Sciatic nerve (tissue), 2 donors: ENCODE data around the gene FOXN3. TPM values are rescaled to one million over a fixed set of nuclear protein-coding genes. Genes with fewer than 3 reads are reported as not detected.

Experiments used
- ATAC-seq: fragments of 200-7000 bp; cut with Tn5 transposase; one replicate; pipeline ENCODE4 v1.9.1; 2020; ENCODE audit warnings: mild to moderate bottlenecking, moderate library complexity
- DNase-seq: peaks from one replicate; pipeline ENCODE4 v3.0.0-alpha.2; 2020; ENCODE audit warnings: low spot score
- intact Hi-C: fragments of 100-400 bp; cut with DNase I; formaldehyde crosslinking; loops from one replicate; pipeline ENCODE4 v1.14.2; 2022
- total RNA-seq: library from RNA; stranded (reverse); fragmentation: NEBNext Ultra II Directional; extraction: Animal tissue kit (Norgen Biotek cat#: 25700); gene quantifications from one replicate; pipeline ENCODE4 v1.2.1, GENCODE V29; 2021
- donor health status: DM: no; HTN: no; CAD: no.
- donor health status: DM: no; HTN: no; CAD: no.

Gene FOXN3
- total RNA-seq, 1 donor from 2014 or later, result 80.9 TPM

DNA sequence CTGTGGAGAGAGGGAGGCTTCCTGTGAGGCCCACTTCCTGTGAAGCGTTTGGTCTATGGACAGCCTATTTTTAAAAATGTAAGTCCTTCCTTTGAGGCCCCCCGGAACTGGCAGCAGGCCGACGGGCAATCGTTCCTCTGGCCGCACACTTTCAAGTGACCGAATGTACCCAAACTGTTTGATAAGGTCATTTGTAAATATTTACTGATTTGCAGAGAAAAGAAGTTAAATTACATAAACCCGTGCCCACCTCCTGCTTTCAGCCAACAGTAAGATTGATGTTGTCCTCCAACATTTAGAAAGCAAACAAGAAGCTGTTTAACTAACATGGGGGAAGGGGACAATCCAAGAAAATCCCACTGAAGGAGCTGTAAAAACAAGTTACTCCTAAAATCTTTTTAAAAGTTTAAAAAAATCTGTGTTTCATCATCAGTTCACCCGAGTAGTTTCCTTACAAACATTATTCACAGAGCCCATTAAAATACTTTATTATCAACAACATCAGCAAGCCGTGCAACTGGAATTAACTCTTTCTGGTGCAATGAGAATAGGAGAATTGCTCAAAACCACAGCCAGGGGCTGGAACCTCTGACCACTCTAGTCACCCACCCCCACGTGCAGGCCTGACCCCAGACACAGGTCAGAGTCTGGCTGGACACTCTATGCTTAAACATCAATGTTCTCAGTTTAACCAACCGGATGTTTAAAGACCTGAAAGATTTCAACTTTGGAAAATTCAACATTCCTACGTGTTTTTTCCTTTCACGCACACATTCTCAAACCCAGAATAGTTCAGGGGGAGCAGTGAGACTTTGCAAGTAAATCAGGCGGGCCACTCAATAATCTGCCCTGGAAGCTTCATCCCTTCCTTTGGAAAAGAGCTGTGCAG lies 65.3 kb downstream of the FOXN3 start:
- ATAC-seq (peak; percentile 26), DNase-seq (no peak)
- intact Hi-C loops, result no loop called here

- intact Hi-C loops, result no loop called here
- ATAC-seq (no peak), DNase-seq (no peak)
Observed at GRCh38 chr14:89351221-89351515, 65.9 kb downstream of the FOXN3 start.

DNA sequence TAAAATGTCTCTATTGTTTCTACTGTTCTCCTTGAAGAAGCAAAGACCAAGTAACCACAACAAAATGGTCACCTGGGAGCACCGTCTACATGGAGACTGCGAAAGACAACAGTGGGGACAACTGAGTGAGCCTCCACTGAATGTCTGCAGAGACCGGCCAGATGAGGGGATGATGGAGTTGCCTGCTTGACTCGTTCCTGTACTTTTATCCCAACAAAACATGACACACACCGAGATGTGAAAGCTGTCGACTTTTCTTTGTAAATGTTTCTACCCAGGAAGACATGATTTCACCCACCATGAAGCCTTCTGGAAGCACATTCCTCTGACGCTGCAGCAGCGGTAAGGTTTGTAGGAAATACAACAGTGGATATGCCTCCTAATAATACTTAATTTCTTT lies 66.9 kb downstream of the FOXN3 start:
- DNase-seq (no peak), ATAC-seq (no peak)
- intact Hi-C loops, result no loop called here

DNA sequence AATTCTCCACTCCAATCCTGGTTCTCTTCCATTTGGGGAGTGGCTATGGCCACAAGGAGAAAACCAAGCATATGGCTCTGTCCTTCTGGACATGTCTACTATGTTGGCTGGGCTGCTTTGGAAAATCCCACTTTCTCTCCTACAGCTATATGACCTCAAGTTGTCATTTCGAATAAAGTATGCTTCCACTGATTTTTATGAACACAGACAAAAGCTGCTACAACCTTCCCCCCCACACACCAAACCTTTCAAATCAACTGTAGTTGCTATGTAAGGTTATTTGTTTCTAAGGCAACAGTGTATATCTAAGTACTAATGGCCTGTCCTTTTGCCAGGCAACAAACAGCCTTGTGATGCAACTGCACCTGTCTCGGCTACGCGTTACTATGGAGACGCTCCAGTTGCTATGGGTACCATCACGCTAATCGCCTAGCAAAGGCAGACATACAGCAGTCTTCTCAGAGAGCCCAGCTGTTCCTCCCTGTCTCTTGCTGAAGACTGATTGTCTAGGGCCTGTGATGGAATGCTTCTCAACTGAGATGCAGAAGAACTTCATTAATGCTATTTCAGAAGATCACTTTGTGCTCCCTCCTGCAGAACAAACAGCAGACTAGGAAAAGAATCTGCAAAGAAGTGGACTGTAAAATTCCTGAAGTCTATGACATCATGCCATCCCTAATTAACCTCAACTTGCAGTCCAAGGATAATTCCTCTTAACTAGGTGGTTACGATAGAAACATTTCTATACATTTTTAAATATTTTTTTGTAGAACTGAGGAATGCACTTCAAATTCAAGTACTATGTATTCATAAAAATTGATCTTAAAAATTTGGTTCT lies 67.6 kb downstream of the FOXN3 start:
- intact Hi-C loops, result no loop called here
- DNase-seq (no peak), ATAC-seq (no peak)

DNA sequence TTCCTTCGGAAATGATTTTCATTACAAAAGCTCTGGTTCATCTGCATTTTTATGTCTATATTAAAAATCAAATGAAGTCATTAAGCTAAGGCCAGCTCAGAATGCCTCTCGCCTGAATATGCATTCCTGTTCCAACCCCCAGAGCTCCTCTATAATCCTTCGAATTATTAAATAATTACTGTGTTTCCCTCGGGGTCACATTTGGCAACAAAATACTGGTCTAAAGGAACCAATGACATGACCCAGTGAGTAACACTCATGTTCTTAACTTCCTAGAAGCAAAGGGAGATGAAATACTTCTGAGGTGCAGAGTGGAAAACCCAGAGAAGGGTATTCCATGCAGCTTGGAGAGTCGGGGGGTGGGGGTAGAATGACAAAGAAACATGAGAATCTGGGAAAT lies 68.3 kb downstream of the FOXN3 start:
- ATAC-seq, result no peak
- intact Hi-C loops, result no loop called here

GRCh38 chr14:89347885-89348284 lies 69.1 kb downstream of the FOXN3 start:
- no peak for DNase-seq
- no peak for ATAC-seq
- intact Hi-C loops, result no loop called here

More for the DNA sequence above, 68.3 kb downstream of the FOXN3 start:
- DNase-seq, result no peak

DNA sequence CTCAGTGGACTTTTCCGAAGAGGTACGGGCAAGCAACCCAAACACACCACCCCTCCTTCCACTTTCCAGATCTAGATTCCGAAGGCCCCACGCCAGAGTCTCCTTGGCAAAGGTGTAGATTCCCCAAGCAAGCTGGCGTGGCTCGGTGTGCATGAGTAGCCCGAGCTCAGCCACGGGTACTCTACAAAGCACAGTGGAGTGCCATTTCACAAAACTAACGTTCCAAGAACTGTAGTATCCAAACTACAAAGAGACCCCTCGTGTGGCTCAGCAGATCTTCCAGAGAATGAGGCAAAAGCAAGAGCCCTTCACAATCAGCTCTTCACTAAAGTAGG lies 72.1 kb downstream of the FOXN3 start:
- intact Hi-C loops, result no loop called here
- DNase-seq, result no peak
- ATAC-seq, result no peak

GRCh38 chr14:89343356-89343755 lies 73.7 kb downstream of the FOXN3 start:
- intact Hi-C loops, result no loop called here
- ATAC-seq, result no peak
- DNase-seq, result no peak

GRCh38 chr14:89342049-89342448 lies 75.0 kb downstream of the FOXN3 start:
- ATAC-seq, result no peak
- intact Hi-C loops, result no loop called here
- no peak for DNase-seq

DNA sequence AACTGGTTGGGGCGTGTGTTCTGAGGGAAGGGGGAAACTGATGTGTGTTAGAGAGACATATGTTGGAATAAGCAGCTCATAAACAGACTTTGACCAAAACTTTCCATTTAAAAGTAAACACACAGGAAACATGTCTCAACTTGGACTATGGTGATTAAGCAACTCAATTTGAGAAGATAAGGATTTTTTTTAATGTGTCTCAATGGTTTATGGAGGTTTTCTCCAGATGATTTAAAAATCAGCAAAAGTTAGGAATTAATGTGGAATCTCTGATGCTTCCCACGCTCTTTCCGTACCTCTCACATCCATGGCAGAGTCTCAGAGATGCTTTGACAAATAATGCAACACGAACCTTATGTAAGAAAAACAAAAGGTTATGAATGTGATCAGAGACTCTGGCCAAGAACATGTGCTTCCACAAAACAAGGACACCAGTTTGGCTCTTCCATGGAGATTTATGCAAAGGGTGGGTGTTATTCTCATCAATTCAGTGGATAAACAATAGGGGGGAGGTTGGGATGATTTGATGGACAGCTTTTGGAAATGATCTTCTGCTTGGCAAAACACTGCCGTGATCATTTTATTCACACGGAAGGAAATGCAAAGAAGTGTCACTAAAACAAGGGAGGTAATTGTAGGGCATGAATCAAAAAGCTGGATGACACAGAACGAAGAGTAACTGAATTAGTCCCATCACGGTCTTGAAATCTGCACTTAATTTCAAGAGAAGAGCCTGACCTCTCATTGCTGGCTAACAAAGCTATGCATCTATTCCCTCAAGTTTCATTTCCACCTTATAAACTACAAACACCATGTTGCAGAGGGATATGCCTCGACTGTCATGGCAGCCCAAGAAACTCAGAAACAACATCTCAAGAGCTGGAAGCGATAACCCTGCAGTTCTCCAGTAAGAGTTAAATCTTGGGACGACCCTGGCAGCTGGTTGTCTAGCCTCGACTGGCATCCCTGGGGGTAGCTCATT lies 76.5 kb downstream of the FOXN3 start:
- intact Hi-C loops, result no loop called here
- DNase-seq (no peak), ATAC-seq (no peak)

DNA sequence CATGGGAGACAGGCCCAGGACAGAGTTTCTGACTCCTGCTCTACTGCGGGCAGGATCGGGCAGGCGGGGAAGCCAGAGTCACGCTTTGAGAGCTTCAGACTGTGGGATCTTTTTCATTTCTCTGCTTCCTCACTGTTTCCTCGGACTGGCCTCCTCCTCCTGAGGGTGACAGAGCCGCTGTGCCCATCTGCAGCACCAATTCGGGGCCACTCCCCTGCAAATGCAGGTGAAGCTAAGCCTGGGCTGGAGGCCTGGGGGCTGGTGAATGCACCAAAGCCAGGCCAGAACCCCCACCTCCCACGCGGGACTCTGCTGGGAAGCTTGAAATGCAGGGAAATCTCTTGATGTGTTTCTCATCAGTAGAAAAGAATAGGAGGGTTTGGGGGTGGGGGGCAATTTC lies 77.5 kb downstream of the FOXN3 start:
- ATAC-seq, result no peak
- DNase-seq, result no peak
- intact Hi-C loops, result no loop called here

DNA sequence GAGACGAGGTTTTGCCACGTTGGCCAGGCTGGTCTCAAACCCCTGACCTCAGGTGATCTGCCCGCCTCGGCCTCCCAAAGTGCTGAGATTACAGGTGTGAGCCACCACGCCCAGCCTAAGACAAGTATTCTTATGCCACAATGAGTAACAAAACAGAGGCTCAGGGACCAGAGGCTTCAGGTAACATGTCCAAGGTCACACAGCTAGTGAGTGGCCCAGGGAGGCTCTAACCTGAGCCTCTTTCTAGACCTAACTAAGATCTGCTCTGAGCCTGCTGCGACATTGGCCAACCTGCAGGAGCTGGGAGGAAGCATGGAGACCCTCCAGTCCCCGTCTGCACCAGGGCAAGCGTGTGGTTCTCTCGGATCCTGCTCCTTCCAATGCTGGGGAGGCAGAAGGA lies 77.9 kb downstream of the FOXN3 start:
- no peak for DNase-seq
- no peak for ATAC-seq
- intact Hi-C loops, result no loop called here

- intact Hi-C loops, result no loop called here
- DNase-seq (no peak), ATAC-seq (no peak)
Observed at GRCh38 chr14:89336338-89336737, 80.7 kb downstream of the FOXN3 start.

GRCh38 chr14:89332031-89332430 lies 85.0 kb downstream of the FOXN3 start:
- DNase-seq (no peak), ATAC-seq (no peak)
- intact Hi-C loops, result no loop called here

DNA sequence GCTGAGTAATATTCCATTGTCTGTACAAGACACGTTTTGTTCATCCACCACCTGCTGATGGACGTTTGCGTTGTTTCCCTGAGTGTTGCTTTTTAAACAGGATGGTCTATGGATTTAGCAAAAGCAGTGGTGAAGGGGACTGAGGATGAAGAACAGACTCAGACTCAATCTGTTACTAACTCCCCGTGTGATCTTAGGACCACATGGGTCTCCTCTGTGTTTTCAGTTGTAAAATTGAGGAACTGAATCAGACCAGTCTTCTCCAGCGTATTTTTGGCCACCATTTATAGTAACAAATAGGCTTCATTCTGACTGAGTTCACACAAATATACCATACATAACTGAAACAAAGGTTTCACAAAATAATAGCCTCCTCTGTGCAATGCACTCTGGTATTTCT lies 85.6 kb downstream of the FOXN3 start:
- ATAC-seq, result no peak
- DNase-seq, result no peak
- intact Hi-C loops, result no loop called here

DNA sequence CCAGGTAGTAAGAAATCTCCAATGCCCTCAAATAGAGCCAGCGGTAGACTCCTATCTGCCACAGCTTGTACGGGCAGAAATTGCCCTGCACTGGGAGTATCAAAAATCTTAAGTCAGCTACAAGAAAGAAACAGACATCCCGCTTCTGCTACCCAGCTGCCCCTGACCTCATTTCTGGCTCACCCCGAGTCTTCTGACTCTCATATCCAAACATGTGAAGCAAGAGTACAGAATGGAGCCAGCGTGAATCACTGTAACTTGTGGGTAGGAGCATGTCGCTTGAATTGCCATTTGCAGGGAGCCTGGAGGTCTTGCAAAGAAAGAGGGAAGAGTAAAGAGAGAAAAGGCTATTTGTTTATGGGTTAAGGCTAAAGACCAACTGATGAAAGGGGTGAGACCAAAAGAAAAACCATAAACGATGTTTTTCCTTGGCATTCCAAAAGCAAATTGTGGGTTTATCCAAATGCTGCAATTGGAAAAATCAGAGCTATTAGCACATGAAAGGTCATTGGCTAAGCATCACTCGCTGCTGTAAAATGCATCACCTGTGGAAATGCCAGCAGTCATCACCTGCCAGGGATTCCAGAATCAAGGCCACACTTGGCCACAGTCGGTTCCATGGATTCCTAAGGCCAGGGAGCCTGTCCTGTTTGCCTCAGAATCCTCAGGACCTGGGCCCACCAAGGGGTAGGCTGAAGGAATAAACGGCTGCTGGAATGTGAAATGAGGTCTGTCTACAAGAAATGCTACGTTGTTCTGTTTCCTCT lies 86.6 kb downstream of the FOXN3 start:
- ATAC-seq (peak; percentile 95), DNase-seq (no peak)
- intact Hi-C loops, result no loop called here

GRCh38 chr14:89327771-89328212 lies 89.2 kb downstream of the FOXN3 start:
- intact Hi-C loops, result no loop called here
- ATAC-seq (no peak), DNase-seq (no peak)

DNA sequence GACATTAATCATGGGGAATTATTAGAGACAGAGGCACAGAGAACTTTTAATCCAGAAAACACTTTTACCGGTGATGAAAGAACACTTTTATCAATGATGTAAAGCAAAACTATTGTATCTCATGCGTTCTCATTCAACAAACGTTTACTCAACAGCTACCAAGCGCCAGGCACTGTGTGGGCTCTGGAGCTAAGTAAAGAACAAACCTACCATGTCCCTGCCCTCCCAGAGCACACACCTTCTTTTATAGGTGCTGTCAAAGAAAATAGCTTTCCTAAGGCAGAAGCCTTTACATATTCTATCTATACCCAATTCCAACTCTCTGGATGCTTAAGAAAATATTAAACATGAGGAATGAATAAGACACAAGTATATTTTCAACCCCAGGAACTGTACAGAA lies 91.1 kb downstream of the FOXN3 start:
- intact Hi-C loops, result no loop called here
- ATAC-seq, result no peak
- DNase-seq, result no peak
